Measurements from ENCODE around the gene CLPTM1L.
A peak's percentile ranks its signal among the peaks of the same experiment; 100 is the strongest.

CLPTM1L gene

DNA sequence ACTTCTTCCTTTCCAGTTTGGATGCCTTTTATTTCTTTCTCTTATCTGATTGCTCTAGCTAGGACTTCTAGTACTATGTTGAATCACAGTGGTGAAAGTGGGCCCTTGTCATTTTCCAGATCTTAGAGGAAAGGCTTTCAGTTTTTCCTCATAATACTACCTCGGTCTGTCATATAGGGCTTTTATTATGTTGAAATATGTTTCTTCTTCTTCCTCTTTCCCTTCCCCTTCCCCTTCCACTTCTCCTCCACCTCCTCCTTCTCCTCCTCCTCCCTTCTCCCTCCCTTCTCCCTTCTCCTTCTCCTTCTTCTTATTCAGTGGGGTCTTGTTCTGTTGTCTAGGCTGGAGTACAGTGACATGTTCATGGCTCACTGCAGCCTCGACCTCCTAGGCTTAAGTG, 40.9 kb downstream of the CLPTM1L start:
- no peaks in the 10 kb centered on the region for H3K27me3 Mint-ChIP-seq
- no peaks in the 10 kb centered on the region for H3K9me3 Mint-ChIP-seq
- H3K36me3 Mint-ChIP-seq, result no peaks in the 10 kb centered on the region
- H3K4me3 Mint-ChIP-seq, result no peak overlapping the region
- H3K4me1 Mint-ChIP-seq, result peaks cover 16% of the 10 kb centered on the region
- H3K27ac Mint-ChIP-seq, result no peak overlapping the region

DNA sequence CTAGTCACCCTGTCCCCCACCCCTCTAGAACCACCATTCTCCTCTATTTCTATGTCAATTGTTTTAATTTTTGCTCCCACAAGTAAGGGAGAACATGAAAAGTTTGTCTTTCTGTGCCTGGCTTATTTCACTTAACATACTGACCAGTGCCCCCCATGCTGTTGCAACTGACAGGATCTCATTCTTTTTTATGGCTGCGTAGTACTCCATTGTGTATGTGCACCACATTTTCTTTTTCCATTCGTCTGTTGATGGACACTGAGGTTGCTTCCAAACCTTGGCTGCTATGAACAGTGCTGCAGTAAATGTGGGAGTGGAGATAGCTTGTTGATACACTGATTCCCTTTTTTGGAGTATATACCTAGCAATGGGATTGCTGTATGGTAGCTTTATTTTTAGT, 42.6 kb downstream of the CLPTM1L start:
- no peaks in the 10 kb centered on the region for H3K36me3 Mint-ChIP-seq
- H3K9me3 Mint-ChIP-seq, result no peaks in the 10 kb centered on the region
- no peak overlapping the region for H3K27ac Mint-ChIP-seq
- H3K4me3 Mint-ChIP-seq, result no peak overlapping the region
- peaks cover 7% of the 10 kb centered on the region for H3K4me1 Mint-ChIP-seq
- no peaks in the 10 kb centered on the region for H3K27me3 Mint-ChIP-seq

DNA sequence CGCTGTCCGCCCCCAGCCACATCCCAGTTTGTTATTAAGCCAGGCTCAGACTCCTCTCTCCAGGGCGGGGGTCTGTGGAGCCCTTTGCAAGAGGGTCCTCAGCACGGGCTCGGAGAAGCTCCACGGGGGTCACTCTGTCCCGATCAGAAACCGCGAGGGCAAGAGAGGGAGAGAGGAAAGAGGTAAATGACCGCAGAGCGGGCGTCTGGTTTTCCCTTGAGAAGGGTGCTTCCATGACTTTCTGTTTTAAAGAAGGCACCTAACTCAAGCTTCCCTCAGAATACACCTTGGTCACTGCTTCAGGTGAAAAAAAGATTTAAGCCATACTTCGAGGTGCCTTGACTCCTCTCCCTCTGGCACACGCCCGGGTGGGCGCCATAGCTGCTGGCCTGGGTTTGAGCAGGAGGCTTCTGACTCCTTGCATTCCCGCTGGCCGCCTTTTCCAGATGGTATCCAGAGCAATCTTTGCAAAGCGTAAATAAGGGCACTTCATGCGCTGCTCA, 44.3 kb downstream of the CLPTM1L start:
- Mint-ChIP-seq H3K4me1 (peaks cover 8% of the 10 kb centered on the region), H3K27ac (no peak overlapping the region)

DNA sequence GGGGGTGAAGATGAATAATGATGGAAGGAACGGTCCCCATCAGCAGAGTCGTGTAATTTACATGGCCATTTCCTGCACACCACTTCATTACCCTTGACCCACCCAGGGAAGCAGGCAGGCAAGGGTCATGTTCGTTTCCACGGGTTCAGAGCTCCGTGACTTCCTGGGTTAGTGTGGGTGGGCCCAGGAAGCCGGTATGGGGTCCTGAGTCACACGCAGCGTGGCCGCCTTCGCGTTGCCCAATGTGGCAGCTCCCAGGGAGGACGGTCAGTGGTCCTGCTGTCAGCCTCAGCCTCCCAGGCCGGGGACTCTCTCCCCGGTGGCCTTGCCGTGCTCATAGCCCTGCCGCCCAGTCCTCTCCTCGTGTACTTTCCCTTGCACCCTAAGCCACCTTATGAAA, 44.9 kb downstream of the CLPTM1L start:
- Mint-ChIP-seq H3K36me3 (no peaks in the 10 kb centered on the region), H3K27me3 (no peaks in the 10 kb centered on the region), H3K4me3 (no peak overlapping the region), H3K27ac (peak overlapping the region; percentile 41), H3K4me1 (peaks cover 8% of the 10 kb centered on the region), H3K9me3 (no peaks in the 10 kb centered on the region)

More for the DNA sequence above, 44.3 kb downstream of the CLPTM1L start:
- no peaks in the 10 kb centered on the region for H3K27me3 Mint-ChIP-seq
- no peak overlapping the region for H3K4me3 Mint-ChIP-seq
- no peaks in the 10 kb centered on the region for H3K36me3 Mint-ChIP-seq
- H3K9me3 Mint-ChIP-seq, result no peaks in the 10 kb centered on the region

GRCh38 chr5:1299511-1299850, 45.4 kb downstream of the CLPTM1L start:
- peak overlapping the region; percentile 41 for H3K27ac Mint-ChIP-seq
- H3K4me1 Mint-ChIP-seq, result peaks cover 8% of the 10 kb centered on the region
- no peak overlapping the region for H3K4me3 Mint-ChIP-seq
- H3K9me3 Mint-ChIP-seq, result no peaks in the 10 kb centered on the region
- no peaks in the 10 kb centered on the region for H3K36me3 Mint-ChIP-seq
- H3K27me3 Mint-ChIP-seq, result no peaks in the 10 kb centered on the region

GRCh38 chr5:1298723-1299510, 46.0 kb downstream of the CLPTM1L start:
- H3K27ac Mint-ChIP-seq, result peak overlapping the region; percentile 35
- no peak overlapping the region for H3K4me3 Mint-ChIP-seq
- H3K27me3 Mint-ChIP-seq, result no peaks in the 10 kb centered on the region

GRCh38 chr5:1298067-1298551, 46.8 kb downstream of the CLPTM1L start:
- Mint-ChIP-seq H3K27ac (no peak overlapping the region), H3K36me3 (no peaks in the 10 kb centered on the region), H3K4me1 (peaks cover 12% of the 10 kb centered on the region), H3K9me3 (no peaks in the 10 kb centered on the region), H3K27me3 (no peaks in the 10 kb centered on the region), H3K4me3 (no peak overlapping the region)

More at GRCh38 chr5:1298723-1299510, 46.0 kb downstream of the CLPTM1L start:
- no peaks in the 10 kb centered on the region for H3K36me3 Mint-ChIP-seq
- no peaks in the 10 kb centered on the region for H3K9me3 Mint-ChIP-seq
- peaks cover 8% of the 10 kb centered on the region for H3K4me1 Mint-ChIP-seq

DNA sequence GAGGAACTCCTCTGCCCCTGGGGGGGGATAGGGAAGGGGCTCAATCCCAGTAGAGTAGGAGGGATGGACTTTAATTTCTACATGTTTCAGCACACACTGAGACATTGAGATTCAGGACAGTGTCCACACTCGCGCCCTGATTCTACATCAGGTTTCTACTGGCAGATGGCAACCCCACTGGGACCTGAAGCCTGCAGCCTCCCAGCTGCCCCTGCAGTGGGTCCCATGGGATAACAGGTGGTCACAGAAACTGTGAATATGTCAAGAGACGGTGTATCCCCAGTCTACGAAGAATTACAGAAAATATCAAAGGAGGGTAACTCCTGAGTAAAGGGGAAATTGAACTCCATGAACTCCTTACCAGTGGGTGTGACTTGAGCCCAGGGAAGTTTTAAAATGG, 47.7 kb downstream of the CLPTM1L start:
- H3K27ac Mint-ChIP-seq, result no peak overlapping the region
- H3K4me1 Mint-ChIP-seq, result peaks cover 12% of the 10 kb centered on the region

GRCh38 chr5:1295650-1296037, 49.3 kb downstream of the CLPTM1L start:
- Mint-ChIP-seq H3K9me3 (no peaks in the 10 kb centered on the region), H3K36me3 (no peaks in the 10 kb centered on the region), H3K4me1 (peaks cover 12% of the 10 kb centered on the region), H3K27ac (no peak overlapping the region), H3K4me3 (peak overlapping the region; percentile 55), H3K27me3 (no peaks in the 10 kb centered on the region)

More for the DNA sequence above, 47.7 kb downstream of the CLPTM1L start:
- Mint-ChIP-seq H3K36me3 (no peaks in the 10 kb centered on the region), H3K9me3 (no peaks in the 10 kb centered on the region), H3K27me3 (no peaks in the 10 kb centered on the region), H3K4me3 (no peak overlapping the region)

- H3K4me3 Mint-ChIP-seq, result peak within 1 kb of the TSS; percentile 55
Observed at GRCh38 chr5:1294835-1295649, 49.9 kb downstream of the CLPTM1L start, which contains the start of gene TERT. TERT (minus strand) TSS chr5:1295068; CDS start chr5:1294989, 79 bp downstream.

DNA sequence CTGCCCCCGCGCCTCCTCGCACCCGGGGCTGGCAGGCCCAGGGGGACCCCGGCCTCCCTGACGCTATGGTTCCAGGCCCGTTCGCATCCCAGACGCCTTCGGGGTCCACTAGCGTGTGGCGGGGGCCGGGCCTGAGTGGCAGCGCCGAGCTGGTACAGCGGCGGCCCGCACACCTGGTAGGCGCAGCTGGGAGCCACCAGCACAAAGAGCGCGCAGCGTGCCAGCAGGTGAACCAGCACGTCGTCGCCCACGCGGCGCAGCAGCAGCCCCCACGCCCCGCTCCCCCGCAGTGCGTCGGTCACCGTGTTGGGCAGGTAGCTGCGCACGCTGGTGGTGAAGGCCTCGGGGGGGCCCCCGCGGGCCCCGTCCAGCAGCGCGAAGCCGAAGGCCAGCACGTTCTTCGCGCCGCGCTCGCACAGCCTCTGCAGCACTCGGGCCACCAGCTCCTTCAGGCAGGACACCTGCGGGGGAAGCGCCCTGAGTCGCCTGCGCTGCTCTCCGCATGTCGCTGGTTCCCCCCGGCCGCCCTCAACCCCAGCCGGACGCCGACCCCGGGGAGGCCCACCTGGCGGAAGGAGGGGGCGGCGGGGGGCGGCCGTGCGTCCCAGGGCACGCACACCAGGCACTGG, 50.6 kb downstream of the CLPTM1L start:
- Mint-ChIP-seq H3K36me3 (no peaks in the 10 kb centered on the region), H3K4me1 (peaks cover 9% of the 10 kb centered on the region), H3K4me3 (no peak overlapping the region), H3K27me3 (no peaks in the 10 kb centered on the region), H3K27ac (no peak overlapping the region), H3K9me3 (no peaks in the 10 kb centered on the region)

More at GRCh38 chr5:1294835-1295649, 49.9 kb downstream of the CLPTM1L start, which contains the start of gene TERT:
- no peaks in the 10 kb centered on the region for H3K36me3 Mint-ChIP-seq
- peaks cover 12% of the 10 kb centered on the region for H3K4me1 Mint-ChIP-seq
- no peaks in the 10 kb centered on the region for H3K9me3 Mint-ChIP-seq
- H3K27ac Mint-ChIP-seq, result no peak within 1 kb of the TSS
- H3K27me3 Mint-ChIP-seq, result no peaks in the 10 kb centered on the region

GRCh38 chr5:1293416-1294205, 51.3 kb downstream of the CLPTM1L start:
- Mint-ChIP-seq H3K4me1 (peaks cover 9% of the 10 kb centered on the region), H3K4me3 (peak overlapping the region; percentile 79), H3K9me3 (no peaks in the 10 kb centered on the region), H3K27me3 (no peaks in the 10 kb centered on the region), H3K27ac (peak overlapping the region; percentile 41), H3K36me3 (no peaks in the 10 kb centered on the region)

DNA sequence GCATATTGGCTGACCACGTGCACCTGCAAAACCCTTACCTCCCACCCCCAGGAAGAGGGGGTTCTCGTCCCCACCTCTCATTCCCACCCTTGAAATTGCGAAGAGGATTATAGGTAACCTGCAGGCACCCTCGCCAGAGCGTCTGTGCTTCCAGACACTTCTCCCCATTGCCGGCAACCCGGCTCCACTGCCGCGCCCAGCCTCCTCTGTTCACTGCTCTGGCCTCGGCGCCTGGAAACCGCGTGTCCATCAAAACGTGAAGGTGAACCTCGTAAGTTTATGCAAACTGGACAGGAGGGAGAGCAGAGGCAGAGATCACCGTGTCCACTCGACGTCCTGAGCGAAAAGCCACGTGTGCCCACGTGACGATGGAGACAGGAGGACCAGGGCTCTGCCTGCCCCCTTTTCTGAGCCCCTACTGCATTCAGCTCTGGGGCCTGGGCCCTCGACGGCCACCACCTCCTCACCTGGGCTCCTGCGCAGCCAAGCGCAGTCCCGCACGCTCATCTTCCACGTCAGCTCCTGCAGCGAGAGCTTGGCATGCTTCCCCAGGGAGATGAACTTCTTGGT, 52.0 kb downstream of the CLPTM1L start:
- H3K27me3 Mint-ChIP-seq, result no peaks in the 10 kb centered on the region
- H3K9me3 Mint-ChIP-seq, result no peaks in the 10 kb centered on the region
- peaks cover 9% of the 10 kb centered on the region for H3K4me1 Mint-ChIP-seq
- peaks cover 2% of the 10 kb centered on the region for H3K36me3 Mint-ChIP-seq
- no peak overlapping the region for H3K4me3 Mint-ChIP-seq
- H3K27ac Mint-ChIP-seq, result no peak overlapping the region

- H3K36me3 Mint-ChIP-seq, result peaks cover 3% of the 10 kb centered on the region
- H3K4me3 Mint-ChIP-seq, result no peak overlapping the region
- no peak overlapping the region for H3K27ac Mint-ChIP-seq
- no peaks in the 10 kb centered on the region for H3K9me3 Mint-ChIP-seq
- no peaks in the 10 kb centered on the region for H3K27me3 Mint-ChIP-seq
- peaks cover 9% of the 10 kb centered on the region for H3K4me1 Mint-ChIP-seq
Observed at GRCh38 chr5:1292139-1292538, 52.8 kb downstream of the CLPTM1L start.

Data from activated naive CD4-positive, alpha-beta T cell treated with anti-CD3 and anti-CD28 coated beads, Interleukin-2, amount 50 U/mL, for 24 hours (primary cell).